Endodermal cell (in vitro differentiated cells): ENCODE results near the gene USP6NL. TPM values are rescaled to one million over a fixed set of nuclear protein-coding genes. Genes with fewer than 3 reads are reported as not detected.

Experiments
- DNase-seq: peaks from one replicate; pipeline ENCODE4 v3.0.0-alpha.2; 2017
- H3K27ac ChIP-seq: 2 replicates; pipeline ENCODE4 v1.5.1; 2013; ENCODE audit warnings: mild to moderate bottlenecking, low read depth, low read length, moderate library complexity
- H3K27me3 ChIP-seq: 2 replicates; pipeline ENCODE4 v1.6.1; 2013; ENCODE audit warnings: mild to moderate bottlenecking, low read length, moderate library complexity; ENCODE audit not compliant: insufficient read depth, control insufficient read depth, poor library complexity, severe bottlenecking
- H3K36me3 ChIP-seq: 2 replicates; pipeline ENCODE4 v1.7.0; 2013; ENCODE audit warnings: mild to moderate bottlenecking, low read length, moderate library complexity; ENCODE audit not compliant: control insufficient read depth, insufficient read depth
- H3K4me1 ChIP-seq: one replicate; pipeline ENCODE4 v1.7.0; 2013; ENCODE audit warnings: low read length; ENCODE audit not compliant: control insufficient read depth, insufficient read depth
- H3K4me3 ChIP-seq: 2 replicates; pipeline ENCODE4 v1.5.1; 2013; ENCODE audit warnings: mild to moderate bottlenecking, low read length, moderate library complexity
- H3K9ac ChIP-seq: 2 replicates; pipeline ENCODE4 v1.6.1; 2013; ENCODE audit warnings: mild to moderate bottlenecking, low read length, moderate library complexity; ENCODE audit not compliant: poor library complexity, severe bottlenecking; ENCODE audit errors: extremely low read depth
- H3K9me3 ChIP-seq: 2 replicates; pipeline ENCODE4 v1.6.1; 2013; ENCODE audit warnings: mild to moderate bottlenecking, low read length, moderate library complexity; ENCODE audit not compliant: control insufficient read depth
- H3K27ac Mint-ChIP-seq: 2 replicates; pipeline ENCODE4 v1.8.0; 2020; ENCODE audit warnings: mixed read lengths
- H3K27me3 Mint-ChIP-seq: 2 replicates; pipeline ENCODE4 v1.8.0; 2021; ENCODE audit warnings: mild to moderate bottlenecking, mixed read lengths; ENCODE audit not compliant: insufficient read depth
- H3K36me3 Mint-ChIP-seq: 2 replicates; pipeline ENCODE4 v1.8.0; 2020; ENCODE audit warnings: low read depth, mixed read lengths
- H3K4me1 Mint-ChIP-seq: 2 replicates; pipeline ENCODE4 v1.8.0; 2020; ENCODE audit warnings: mixed read lengths
- H3K4me3 Mint-ChIP-seq: 2 replicates; pipeline ENCODE4 v1.8.0; 2020; ENCODE audit warnings: mild to moderate bottlenecking, moderate library complexity, mixed read lengths
- H3K9me3 Mint-ChIP-seq: 2 replicates; pipeline ENCODE4 v1.8.0; 2020; ENCODE audit warnings: mild to moderate bottlenecking, mixed read lengths
- CTCF ChIP-seq: fragments of 200-600 bp; sonication (generic); conservative IDR thresholded peaks from 2 replicates; pipeline ENCODE4 v1.5.0; 2021; ENCODE audit warnings: antibody characterized with exemption, mild to moderate bottlenecking
- WGBS, 2 experiments: methylation state at CpG; one replicate each; pipeline versions ENCODE4 v1.1.5 to v1.1.7; 2013; ENCODE audit warnings: missing lambda C conversion rate in 2 of 2, mixed read lengths in 1 of 2; ENCODE audit not compliant: insufficient coverage in 1 of 2, insufficient read length in 1 of 2; 5-methylcytosine and 5-hydroxymethylcytosine counted together
- total RNA-seq, 2 donors: library from RNA; stranded (reverse); fragmentation: NEBNext Ultra II Directional in 1 of 2; extraction: Animal tissue kit (Norgen Biotek cat#: 25700) in 1 of 2; gene quantifications; 2 replicates in 1 of 2; 3 replicates in 1 of 2; pipeline ENCODE4 v1.2.1, GENCODE V29; 2021

USP6NL gene
- total RNA-seq, 2 donors from 2014 or later: 20.6 to 22.9 TPM

GRCh38 chr10:11406746-11407145 is 204.7 kb downstream of the USP6NL start:
- H3K4me3 Mint-ChIP-seq: no peak overlapping the region
- H3K9me3 Mint-ChIP-seq: peaks cover 16% of the 10 kb centered on the region
- no peak overlapping the region for H3K9ac ChIP-seq
- H3K27me3 ChIP-seq: no peaks in the 10 kb centered on the region
- H3K4me1 ChIP-seq: peaks cover 1% of the 10 kb centered on the region
- peak; percentile 10 for DNase-seq
- peaks cover 4% of the 10 kb centered on the region for H3K9me3 ChIP-seq
- TF ChIP-seq CTCF: no peak
- no peak overlapping the region for H3K27ac ChIP-seq
- H3K4me3 ChIP-seq: no peak overlapping the region
- no peaks in the 10 kb centered on the region for H3K36me3 ChIP-seq
- 82 to 89% methylated on average over 2 to 5 of the region's 5 CpGs for WGBS, 2 experiments
- H3K36me3 Mint-ChIP-seq: no peaks in the 10 kb centered on the region
- peaks cover 6% of the 10 kb centered on the region for H3K4me1 Mint-ChIP-seq
- no peak overlapping the region for H3K27ac Mint-ChIP-seq
- peaks cover 27% of the 10 kb centered on the region for H3K27me3 Mint-ChIP-seq

- DNase-seq: peak; percentile 24
- no peaks in the 10 kb centered on the region for H3K36me3 Mint-ChIP-seq
- Histone ChIP-seq H3K9me3 (peaks cover 4% of the 10 kb centered on the region), H3K9ac (no peak overlapping the region), H3K4me3 (no peak overlapping the region), H3K27me3 (no peaks in the 10 kb centered on the region), H3K4me1 (peaks cover 7% of the 10 kb centered on the region), H3K27ac (no peak overlapping the region), H3K36me3 (no peaks in the 10 kb centered on the region)
- H3K27ac Mint-ChIP-seq: no peak overlapping the region
- 92 to 96% methylated on average over 9 to 13 of the region's 13 CpGs for WGBS, 2 experiments
- H3K4me3 Mint-ChIP-seq: no peak overlapping the region
- no peak for TF ChIP-seq CTCF
- H3K9me3 Mint-ChIP-seq: peaks cover 16% of the 10 kb centered on the region
- H3K4me1 Mint-ChIP-seq: peaks cover 6% of the 10 kb centered on the region
- H3K27me3 Mint-ChIP-seq: peaks cover 21% of the 10 kb centered on the region
These were observed 206.5 kb downstream of the USP6NL start for GRCh38 chr10:11404901-11405300.

Other genes starting within 250 kb of the USP6NL start
- 10 to 100 TPM; 12.9 to 13.6 TPM for gene ECHDC3, start 130.7 kb upstream of the USP6NL start, total RNA-seq
- gene PROSER2, start 211.7 kb upstream of the USP6NL start, total RNA-seq: 10 to 100 TPM; 13.2 to 18.9 TPM